ES-I3 (cell line): Measurements from ENCODE around the gene UPK3BL1.
"Not testable (repeated sequence)": the region's sequence is repeated elsewhere in the genome, so short reads cannot be mapped to it uniquely, and the experiment has no call there.

Experiments used
- H3K36me3 ChIP-seq: 2 replicates; pipeline ENCODE4 v1.6.1; 2013; ENCODE audit warnings: mild to moderate bottlenecking, low read length, control low read depth, moderate library complexity; ENCODE audit not compliant: insufficient read depth
- H3K4me1 ChIP-seq: 2 replicates; pipeline ENCODE4 v1.6.1; 2013; ENCODE audit warnings: mild to moderate bottlenecking, control low read depth, low read length; ENCODE audit not compliant: insufficient read depth
- H3K9ac ChIP-seq: 2 replicates; pipeline ENCODE4 v1.6.1; 2013; ENCODE audit warnings: low read depth, mild to moderate bottlenecking, low read length, moderate library complexity
- H3K9me3 ChIP-seq: 2 replicates; pipeline ENCODE4 v1.6.1; 2013; ENCODE audit warnings: mild to moderate bottlenecking, low read length, moderate library complexity; ENCODE audit not compliant: control insufficient read depth, insufficient read depth

The UPK3BL1 gene

DNA sequence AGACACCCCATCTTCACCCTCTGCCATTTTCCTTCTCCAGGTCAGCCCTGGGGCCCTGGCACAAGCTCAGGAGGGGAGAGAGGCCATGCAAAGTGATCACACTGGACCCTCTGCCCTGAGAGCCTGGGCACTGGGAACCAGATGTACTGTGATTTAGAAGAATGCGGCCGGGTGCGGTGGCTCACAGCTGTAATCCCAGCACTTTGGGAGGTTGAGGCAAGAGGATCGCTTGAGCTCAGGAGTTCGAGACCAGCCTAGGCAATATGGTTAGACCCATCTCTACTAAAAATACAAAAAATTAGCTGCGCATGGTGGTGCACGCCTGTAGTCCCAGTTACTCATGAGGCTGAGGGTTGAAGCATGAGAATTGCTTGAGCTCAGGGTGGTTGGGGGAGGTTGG is 5.2 kb upstream of the UPK3BL1 start:
- H3K9me3 ChIP-seq, H3K4me1 ChIP-seq, H3K36me3 ChIP-seq, H3K9ac ChIP-seq: not testable (repeated sequence)

GRCh38 chr7:102643404-102643803 is 813 bp upstream of the UPK3BL1 start:
- not testable (repeated sequence) for H3K9me3 ChIP-seq, H3K9ac ChIP-seq, H3K36me3 ChIP-seq, H3K4me1 ChIP-seq

- H3K9me3 ChIP-seq, H3K36me3 ChIP-seq, H3K9ac ChIP-seq, H3K4me1 ChIP-seq: not testable (repeated sequence)
These were observed 3.7 kb downstream of the UPK3BL1 start for GRCh38 chr7:102638848-102639247.

GRCh38 chr7:102636956-102637355 is 5.6 kb downstream of the UPK3BL1 start:
- H3K9ac ChIP-seq, H3K9me3 ChIP-seq, H3K36me3 ChIP-seq: not testable (repeated sequence)

GRCh38 chr7:102635354-102635753 is 7.2 kb downstream of the UPK3BL1 start:
- H3K4me1 ChIP-seq, H3K36me3 ChIP-seq, H3K9me3 ChIP-seq: not testable (repeated sequence)

More at GRCh38 chr7:102636956-102637355, 5.6 kb downstream of the UPK3BL1 start:
- H3K4me1 ChIP-seq, result not testable (repeated sequence)

DNA sequence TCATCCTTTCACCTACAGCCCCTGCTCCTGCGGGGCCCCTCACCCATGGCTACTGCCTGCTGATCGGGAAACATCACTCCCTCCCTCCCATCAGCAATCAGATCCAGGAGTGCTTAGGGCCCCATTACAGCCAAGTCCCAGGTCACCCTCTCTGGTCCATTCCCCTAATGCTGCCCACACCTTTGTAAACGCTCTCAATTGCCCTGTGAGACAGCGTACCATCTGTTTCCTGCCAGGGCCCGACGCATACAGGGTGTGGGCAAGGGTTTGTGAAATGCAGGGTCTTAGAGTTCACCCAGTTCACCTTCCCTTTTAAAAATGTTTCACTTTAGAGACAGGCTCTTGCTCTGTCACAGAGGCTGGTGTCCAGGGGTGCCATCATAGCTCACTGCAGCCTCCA is 8.3 kb downstream of the UPK3BL1 start:
- not testable (repeated sequence) for H3K9ac ChIP-seq, H3K4me1 ChIP-seq, H3K9me3 ChIP-seq, H3K36me3 ChIP-seq

More at GRCh38 chr7:102635354-102635753, 7.2 kb downstream of the UPK3BL1 start:
- not testable (repeated sequence) for H3K9ac ChIP-seq

- not testable (repeated sequence) for H3K9ac ChIP-seq, H3K36me3 ChIP-seq, H3K9me3 ChIP-seq, H3K4me1 ChIP-seq
These were observed 12.0 kb downstream of the UPK3BL1 start for GRCh38 chr7:102630622-102631021.

DNA sequence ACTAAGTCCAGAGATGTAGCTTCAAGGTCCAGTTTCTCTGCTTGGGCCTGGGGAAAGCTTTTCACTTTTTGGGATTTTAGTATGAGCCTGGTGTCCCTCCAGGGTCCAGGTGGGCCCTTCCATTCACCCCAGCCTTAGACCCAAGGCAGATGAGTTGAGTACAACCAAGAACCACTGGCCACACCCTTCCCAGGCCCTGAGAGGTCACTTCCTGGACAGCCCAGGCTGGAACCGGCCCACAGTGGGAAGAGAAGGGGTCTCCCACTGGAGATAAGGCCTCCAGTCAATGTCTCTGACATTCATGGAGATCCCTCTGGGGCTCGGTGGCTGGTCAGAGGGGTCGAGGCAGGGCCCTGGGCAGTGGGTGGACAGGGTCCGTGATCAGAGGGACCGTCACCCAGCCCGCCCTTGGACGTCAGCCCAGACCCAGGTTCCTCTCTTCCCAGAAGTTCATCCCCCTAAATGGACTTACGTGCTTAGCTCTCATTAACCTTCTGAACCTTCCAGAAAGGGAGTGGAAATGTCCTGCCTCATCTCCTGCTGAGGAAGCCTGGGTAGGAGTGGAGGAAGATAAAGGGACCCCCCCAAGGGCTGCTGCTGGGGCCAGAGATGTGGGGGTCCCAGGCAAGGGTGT is 15.2 kb downstream of the UPK3BL1 start:
- not testable (repeated sequence) for H3K9ac ChIP-seq, H3K9me3 ChIP-seq, H3K36me3 ChIP-seq, H3K4me1 ChIP-seq

DNA sequence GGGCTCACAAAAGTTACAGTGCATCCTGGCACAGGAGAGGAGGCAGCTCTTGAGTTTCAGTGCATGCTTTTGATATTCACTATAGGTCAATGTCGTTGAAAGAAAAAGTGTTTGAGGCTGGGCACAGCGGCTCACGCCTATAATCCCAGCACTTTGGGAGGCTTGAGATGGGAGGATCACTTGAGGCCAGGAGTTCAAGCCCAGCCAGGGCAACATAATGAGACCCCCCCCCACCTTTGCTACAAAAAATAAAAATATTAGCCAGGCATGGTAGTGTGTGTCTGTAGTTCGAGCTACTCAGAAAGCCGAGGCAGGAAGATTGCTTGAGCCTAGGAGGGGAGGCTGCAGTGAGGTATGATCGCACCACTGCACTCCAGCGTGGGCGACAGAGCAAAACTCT is 24.5 kb downstream of the UPK3BL1 start:
- not testable (repeated sequence) for H3K9ac ChIP-seq, H3K4me1 ChIP-seq, H3K9me3 ChIP-seq, H3K36me3 ChIP-seq

DNA sequence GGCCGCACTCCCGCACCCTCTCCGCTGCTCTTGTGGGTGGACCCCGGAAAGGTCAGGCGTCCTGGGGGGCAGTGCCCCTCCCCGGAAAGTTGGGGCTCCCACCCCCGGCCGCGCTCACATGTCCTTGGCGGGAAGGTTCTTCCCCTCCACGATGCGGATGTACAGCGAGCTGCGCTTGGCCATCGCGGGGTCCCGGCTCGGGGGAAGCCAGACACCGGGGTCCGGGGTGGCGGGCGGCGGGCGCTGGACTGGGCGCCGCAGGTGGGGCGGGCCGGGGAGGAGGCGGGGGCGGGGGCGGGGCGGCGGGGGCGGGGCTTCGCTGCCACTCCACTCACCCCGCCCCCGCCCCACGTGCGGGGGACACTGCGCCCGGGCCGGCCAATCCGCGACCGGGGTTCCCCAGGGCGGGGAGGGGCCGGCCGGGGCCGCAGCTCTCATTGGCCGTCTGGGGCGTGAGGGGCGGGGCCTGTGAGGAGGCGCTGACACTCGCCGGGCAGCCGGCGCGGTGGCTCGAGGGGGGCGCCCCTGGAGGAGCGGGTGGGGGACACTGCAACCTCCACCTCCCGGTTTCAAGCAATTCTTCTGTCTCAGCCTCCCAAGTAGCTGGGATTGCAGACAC is 26.0 kb downstream of the UPK3BL1 start, which contains the start of gene RASA4:
TSS of gene RASA4 (minus strand) at position 250 of the 619 bp plus-strand sequence. CDS start at position 183, 67 bp downstream.
- peak within 1 kb of the TSS; percentile 33; the same call in 1 of the 2 replicates for H3K9ac ChIP-seq
- not testable (repeated sequence) for H3K4me1 ChIP-seq, H3K36me3 ChIP-seq, H3K9me3 ChIP-seq

DNA sequence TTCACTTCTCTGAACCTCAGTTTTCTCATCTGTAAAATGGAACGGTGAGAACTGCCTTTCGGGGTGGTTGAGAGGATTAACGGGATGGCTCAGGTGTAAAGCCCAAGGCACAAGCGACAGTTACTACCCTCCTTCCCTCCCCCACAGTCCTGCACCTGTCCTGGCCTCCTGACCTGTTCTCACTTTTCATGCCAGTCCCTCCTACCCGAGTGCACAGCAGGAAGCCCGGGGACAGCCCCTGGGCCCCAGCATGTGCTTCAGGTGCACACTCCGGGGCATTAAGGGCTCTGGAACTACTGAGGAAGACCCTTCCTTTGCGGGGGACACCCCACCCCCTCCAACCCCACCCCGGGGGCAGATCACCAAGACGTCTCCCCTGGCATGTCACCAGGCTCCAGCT is 26.7 kb downstream of the UPK3BL1 start:
- H3K9ac ChIP-seq, H3K9me3 ChIP-seq, H3K4me1 ChIP-seq, H3K36me3 ChIP-seq: not testable (repeated sequence)

GRCh38 chr7:102614873-102615272 is 27.7 kb downstream of the UPK3BL1 start:
- not testable (repeated sequence) for H3K36me3 ChIP-seq, H3K4me1 ChIP-seq, H3K9ac ChIP-seq, H3K9me3 ChIP-seq

DNA sequence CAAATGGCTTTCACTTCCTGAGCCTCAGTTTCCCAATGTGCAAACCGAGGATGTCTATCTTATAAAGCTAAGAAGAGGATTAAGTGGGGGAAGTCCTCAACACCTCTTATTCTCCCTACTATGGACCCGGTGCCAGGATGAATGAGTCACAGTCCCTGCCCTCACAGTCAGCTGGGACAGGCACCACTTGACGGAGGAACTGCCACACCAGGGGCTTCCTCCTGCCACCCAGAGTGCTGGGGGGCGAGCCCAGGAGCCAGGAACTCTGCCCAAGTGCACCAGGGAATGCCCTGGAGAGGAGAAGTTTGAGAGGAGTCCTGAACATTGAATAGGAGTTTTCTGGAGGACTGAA is 28.3 kb downstream of the UPK3BL1 start:
- H3K9me3 ChIP-seq, H3K9ac ChIP-seq, H3K4me1 ChIP-seq, H3K36me3 ChIP-seq: not testable (repeated sequence)

DNA sequence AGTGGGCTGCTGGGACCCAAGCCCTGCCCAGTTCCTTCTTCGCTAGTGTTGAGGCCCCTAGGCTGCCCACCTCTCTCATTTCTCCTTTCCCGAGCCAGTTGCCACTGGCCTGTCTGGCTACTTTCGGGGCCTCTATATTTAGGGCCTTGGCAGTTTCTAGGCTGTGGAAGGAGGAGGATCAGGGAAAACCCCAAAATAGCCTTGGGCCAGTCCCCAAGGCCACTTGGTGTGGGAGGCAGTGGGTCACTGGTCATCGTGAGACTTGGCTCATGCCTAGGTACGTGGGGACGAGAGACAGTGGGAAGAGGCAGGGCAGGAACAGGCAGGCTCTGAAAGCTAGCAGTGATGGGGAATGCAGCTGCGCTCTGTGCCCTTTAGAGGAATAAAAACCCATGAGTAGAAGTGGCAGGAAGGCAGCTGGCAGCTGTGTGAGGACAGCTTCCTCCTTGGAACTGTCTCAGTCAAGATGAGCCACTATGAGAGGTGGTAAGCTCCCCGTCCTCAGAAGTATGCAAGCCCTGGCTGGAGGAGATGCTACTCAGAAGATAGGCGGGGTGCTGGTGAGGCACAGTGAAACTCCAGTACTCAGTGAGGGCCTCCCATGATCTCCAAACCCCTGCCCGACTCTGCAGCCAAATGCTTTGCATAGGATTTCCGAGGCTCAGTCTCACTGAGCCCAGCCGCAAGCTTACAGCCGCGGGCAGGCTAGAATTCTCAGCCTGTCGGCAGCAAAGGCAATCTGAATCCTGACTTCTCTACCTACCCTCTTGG is 28.8 kb downstream of the UPK3BL1 start:
- H3K4me1 ChIP-seq, H3K9me3 ChIP-seq, H3K36me3 ChIP-seq, H3K9ac ChIP-seq: not testable (repeated sequence)

DNA sequence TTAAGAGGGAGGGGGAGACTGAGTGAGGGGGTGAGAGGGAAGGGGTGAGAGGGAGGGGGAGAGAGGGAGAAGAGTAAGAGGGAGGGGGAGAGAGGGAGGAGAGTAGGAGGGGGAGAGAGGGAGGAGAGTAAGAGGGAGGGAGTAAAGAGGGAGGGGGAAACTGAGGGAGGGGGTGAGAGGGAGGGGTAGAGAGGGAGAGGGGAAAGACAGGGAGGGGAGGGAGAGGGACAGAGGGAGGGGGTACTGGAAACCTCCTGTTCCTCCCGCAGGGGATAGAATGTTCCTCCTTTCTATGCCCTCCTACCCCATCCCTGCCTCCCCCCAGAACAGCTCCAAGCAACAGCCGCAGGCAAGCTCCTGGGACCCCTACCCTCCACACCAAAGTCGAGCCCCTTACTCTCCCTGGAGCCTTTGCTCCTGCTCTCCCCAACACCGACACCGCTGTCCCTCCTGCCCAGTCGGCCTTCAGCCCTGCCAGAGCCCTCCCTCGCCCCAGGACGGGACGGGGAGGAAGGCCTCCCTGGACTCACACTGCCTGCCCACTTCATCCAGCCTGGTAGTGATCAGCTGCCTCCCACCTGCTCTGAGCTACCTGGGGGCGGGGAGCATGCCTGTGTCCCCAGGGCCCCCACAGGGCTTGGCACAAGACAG is 30.8 kb downstream of the UPK3BL1 start:
- H3K9me3 ChIP-seq, H3K4me1 ChIP-seq, H3K9ac ChIP-seq, H3K36me3 ChIP-seq: not testable (repeated sequence)
